Inferior parietal cortex (tissue), 1 donor: ENCODE results near the gene SASH3.
"Not testable (repeated sequence)": the region's sequence is repeated elsewhere in the genome, so short reads cannot be mapped to it uniquely, and the experiment has no call there.

ENCODE experiments used
- DNase-seq: peaks from one replicate; pipeline ENCODE4 v3.0.0-alpha.2; 2016; ENCODE audit errors: extremely low spot score

The SASH3 gene

GRCh38 chrX:129779747-129780146 lies at the start of gene SASH3:
TSS of gene SASH3 (plus strand) at chrX:129779949. CDS start at chrX:129780098, 149 bp downstream.
- DNase-seq, result no peak

- DNase-seq, result no peak
Measured at GRCh38 chrX:129731228-129731627, 48.5 kb upstream of the SASH3 start.

- DNase-seq, result no peak
Measured at GRCh38 chrX:129732857-129733256, 46.9 kb upstream of the SASH3 start.

GRCh38 chrX:129733335-129733734 lies 46.4 kb upstream of the SASH3 start:
- DNase-seq, result no peak

- no peak for DNase-seq
Measured at GRCh38 chrX:129736491-129736890, 43.3 kb upstream of the SASH3 start.

- DNase-seq, result no peak
Measured at GRCh38 chrX:129737916-129738315, 41.8 kb upstream of the SASH3 start.

- DNase-seq, result no peak
Measured at GRCh38 chrX:129738466-129739308, 41.1 kb upstream of the SASH3 start, which contains the start of gene XPNPEP2. TSS of gene XPNPEP2 (plus strand) at chrX:129738979. CDS start at chrX:129739214, 235 bp downstream.

- DNase-seq, result no peak
Measured at GRCh38 chrX:129739578-129739977, 40.2 kb upstream of the SASH3 start.

- DNase-seq, result no peak
Measured at GRCh38 chrX:129741880-129742758, 37.6 kb upstream of the SASH3 start.

GRCh38 chrX:129742759-129743152 lies 37.0 kb upstream of the SASH3 start:
- not testable (repeated sequence) for DNase-seq

- DNase-seq, result no peak
Measured at GRCh38 chrX:129743821-129744220, 35.9 kb upstream of the SASH3 start.

GRCh38 chrX:129744861-129745321 lies 34.9 kb upstream of the SASH3 start:
- no peak for DNase-seq

GRCh38 chrX:129746557-129747470 lies 32.9 kb upstream of the SASH3 start:
- no peak for DNase-seq

GRCh38 chrX:129747533-129747932 lies 32.2 kb upstream of the SASH3 start:
- DNase-seq, result no peak

- DNase-seq, result no peak
Measured at GRCh38 chrX:129748305-129748704, 31.4 kb upstream of the SASH3 start.

- no peak for DNase-seq
Measured at GRCh38 chrX:129749069-129749468, 30.7 kb upstream of the SASH3 start.

GRCh38 chrX:129750971-129751370 lies 28.8 kb upstream of the SASH3 start:
- no peak for DNase-seq

GRCh38 chrX:129754056-129755024 lies 25.4 kb upstream of the SASH3 start:
- no peak for DNase-seq

- DNase-seq, result no peak
Measured at GRCh38 chrX:129755779-129756650, 23.7 kb upstream of the SASH3 start.
